Hematopoietic multipotent progenitor cell treated with erythropoietin and hydrocortisone succinate and interleukin-3 and kit ligand, for 17 days (in vitro differentiated cells): ENCODE measurements around the gene TNS4.
A peak's percentile ranks its signal among the peaks of the same experiment; 100 is the strongest.

Experiments used
- DNase-seq: peaks from one replicate; pipeline ENCODE4 v3.0.0-alpha.2; 2015; ENCODE audit warnings: low spot score

TNS4 gene

GRCh38 chr17:40473573-40474365 lies 27.7 kb downstream of the TNS4 start:
- DNase-seq, result no peak

DNA sequence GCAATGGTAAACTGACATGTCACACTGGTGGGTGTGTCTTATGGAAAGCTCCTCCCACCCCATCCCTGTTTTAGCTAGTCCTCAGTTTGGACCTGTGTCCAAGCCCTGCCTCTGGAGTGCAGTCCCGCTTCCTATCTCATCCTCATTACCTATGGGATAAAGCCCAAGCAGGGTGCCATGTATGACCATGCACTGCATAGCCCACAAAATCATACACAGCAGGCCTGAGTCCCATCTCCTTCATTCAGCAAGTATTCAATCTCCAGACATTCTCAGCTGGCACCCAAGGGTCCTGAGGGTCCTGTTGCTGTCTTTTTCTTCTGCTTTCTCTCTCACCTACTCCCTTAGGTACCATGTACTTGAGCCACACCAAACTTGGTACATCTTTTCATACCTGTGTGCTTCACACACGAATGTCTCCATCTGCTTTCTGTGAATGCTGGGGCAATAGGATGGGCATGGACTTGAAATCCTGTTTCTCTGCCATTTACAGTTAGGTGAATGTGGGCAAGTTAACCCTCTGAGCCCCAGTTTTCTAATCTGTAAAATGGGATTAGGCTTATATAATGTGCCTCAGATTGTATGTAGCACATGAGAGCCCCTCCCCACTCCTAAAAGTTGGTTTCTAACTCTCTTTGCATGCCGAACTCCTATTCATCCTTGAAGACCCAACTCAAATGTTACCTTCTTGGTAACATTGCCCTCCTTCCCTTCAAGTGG lies 28.5 kb downstream of the TNS4 start:
- DNase-seq, result peak; percentile 15

GRCh38 chr17:40471846-40472732 lies 29.3 kb downstream of the TNS4 start:
- no peak for DNase-seq

DNA sequence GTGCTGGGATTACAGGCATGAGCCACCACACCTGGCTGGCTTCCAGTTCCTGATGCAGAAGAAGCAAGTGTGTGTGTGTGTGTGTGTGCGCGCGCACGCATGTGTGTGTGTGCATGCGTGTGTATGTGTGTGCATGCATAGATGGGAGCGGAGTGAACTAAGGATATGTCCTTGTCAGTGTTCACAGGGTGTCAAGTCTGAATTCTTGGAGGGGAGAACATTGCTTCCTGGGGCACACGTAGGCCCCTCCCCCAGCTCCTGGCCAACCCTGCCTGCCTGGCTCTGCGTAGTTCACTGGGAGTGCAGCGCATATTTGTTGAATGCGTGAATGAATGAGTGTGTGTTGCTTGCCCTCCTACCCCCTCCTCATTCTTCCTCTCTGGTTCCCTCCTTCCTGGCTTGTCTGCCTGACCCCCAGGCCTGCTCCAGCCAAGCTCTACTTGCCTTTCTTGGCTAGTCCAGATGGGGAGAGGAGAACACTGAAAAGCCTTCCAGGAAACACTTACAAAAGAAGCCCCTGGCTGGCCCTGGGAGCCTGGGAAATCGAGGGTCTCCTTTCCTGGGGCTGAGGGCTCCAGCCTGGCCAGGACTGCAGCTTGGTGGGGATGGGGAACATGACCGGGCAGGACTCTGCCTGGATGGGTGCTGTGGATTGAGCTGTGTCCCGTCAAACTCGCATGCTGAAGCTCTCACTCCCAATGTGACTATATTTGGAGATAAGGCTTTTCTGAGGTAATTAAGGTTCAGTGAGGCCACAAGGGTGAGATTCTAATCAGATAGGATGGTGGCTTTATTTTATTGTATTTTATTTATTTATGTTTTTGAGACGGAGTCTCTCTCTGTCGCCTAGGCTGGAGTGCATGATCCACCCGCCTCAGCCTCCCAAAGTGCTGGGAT lies 30.2 kb downstream of the TNS4 start:
- no peak for DNase-seq

- DNase-seq, result no peak
Measured at GRCh38 chr17:40469805-40470675, 31.4 kb downstream of the TNS4 start.

DNA sequence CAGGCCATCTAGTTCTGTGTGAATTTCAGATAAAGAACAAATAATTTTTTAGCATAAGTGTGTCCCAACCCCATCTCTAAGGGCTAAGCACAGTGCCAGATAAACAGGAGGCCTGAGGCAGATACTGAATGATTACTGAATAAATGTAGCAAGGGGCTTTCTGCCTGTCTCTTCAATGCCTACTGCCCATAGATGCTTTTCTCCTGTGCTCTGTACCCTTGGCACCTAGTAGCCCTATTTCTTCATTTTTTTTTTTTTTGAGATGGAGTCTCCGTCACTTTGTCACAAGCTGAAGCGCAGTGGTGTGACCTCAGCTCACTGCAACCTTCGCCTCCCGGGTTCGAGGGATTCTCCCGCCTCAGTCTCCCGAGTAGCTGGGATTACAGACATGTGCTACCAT lies 32.9 kb downstream of the TNS4 start:
- DNase-seq, result no peak

DNA sequence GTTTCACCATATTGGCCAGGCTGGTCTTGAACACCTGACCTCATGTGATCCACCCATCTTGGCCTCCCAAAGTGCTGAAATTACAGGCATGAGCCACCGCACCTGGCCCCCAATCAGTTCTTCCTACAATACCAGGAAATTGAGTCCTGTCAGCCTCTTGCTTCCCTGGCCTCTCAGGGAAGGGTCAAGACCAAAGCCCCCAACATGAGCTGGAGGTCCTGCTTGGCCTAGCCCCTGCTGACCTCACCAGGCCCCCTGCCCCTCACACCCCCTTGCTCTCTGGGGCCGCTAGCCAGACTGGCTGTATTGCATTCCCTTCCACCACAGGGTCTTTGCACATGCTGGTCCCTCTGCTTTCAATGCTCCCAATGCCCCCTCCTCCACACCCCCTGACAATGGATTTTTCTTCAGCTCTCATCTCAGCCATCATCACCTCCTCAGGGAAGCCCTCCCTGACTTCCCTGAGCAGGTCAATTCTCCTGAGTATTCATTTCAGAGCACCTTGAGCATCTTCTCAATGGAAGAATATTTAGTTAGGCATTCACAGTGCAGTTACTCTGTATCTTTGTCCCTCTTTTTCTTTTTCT lies 34.0 kb downstream of the TNS4 start:
- DNase-seq, result no peak

GRCh38 chr17:40466298-40466971 lies 35.0 kb downstream of the TNS4 start:
- no peak for DNase-seq

DNA sequence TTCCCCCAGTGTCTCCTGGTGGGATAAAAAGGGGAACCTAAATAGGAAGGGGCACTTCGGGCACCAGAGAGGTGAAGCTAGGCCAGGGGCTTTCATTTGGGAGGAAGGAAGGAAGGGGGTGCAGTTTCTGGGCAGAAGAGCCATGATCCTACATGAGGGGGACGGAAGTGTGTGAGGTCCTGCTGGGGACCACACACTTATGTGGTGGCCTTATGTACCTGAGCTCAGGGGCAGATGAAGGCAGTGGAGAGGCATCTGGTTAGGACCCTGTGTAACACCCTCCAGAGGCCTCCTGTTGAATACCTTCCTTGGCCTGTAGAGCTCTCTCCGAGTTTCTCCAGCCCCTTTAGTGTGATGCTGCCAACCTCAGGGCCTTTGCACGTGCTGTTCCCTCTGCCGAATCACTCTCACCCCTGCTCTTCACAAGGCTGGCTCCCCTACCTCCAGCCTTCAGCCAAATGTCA lies 37.0 kb downstream of the TNS4 start:
- DNase-seq, result no peak

DNA sequence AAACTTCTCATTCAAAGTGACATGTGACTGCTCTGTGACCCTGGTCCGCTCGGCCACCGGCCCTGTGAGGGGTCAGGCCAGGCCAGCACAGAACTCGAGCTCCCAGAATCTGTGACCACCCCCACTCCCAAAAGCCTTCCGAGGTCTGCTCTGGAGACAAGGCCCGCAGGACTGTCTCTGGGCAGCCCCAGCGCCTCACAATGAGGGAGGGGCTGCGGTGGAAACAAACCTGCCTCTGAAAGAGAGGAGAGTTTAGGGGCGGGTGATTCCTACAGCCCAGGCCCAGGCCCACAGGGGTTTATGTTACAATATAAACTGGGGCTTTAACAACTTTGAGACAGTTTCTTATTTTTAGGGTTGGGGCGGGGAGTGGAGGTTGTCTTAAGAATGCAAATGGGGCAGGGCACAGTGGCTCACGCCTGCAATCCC lies 38.3 kb downstream of the TNS4 start:
- DNase-seq, result no peak

DNA sequence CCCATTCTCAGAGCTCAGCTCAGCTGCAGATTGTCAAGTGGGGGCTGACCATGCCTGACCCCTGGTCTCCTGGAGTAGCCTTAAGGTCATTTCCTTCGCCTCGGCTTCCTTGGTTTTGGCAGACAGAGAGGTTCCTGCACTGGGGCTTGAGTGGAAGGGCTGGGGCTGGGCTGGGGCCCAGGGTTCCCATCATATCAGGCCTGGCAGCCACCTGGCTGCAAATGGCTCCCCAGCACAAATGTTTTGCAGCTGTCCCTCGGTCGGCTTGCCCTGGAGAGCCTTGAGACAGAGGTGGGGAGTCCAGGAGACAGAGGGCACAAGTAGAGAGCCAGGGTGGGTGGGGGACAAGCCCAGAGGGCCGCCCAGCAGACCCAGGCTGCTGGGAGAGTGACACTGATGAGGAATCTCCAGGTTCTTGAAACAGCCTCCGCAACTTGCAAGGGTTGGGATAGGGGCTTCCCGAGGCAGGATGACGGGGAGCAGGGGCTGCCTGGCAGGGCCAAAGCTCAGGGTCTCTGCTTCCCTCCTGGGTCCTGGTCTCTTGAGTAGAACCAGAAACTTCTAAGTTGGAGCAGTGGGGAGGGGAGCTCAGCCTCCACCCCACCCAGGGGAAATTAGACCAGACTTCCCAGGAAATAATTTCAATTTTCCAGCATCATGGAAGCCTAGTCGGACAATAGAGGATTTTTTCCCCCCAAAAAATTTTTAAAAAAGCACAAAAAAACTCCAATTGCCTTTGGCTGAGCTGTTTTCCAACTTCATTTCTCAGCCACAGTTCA lies 38.9 kb downstream of the TNS4 start:
- DNase-seq, result no peak

DNA sequence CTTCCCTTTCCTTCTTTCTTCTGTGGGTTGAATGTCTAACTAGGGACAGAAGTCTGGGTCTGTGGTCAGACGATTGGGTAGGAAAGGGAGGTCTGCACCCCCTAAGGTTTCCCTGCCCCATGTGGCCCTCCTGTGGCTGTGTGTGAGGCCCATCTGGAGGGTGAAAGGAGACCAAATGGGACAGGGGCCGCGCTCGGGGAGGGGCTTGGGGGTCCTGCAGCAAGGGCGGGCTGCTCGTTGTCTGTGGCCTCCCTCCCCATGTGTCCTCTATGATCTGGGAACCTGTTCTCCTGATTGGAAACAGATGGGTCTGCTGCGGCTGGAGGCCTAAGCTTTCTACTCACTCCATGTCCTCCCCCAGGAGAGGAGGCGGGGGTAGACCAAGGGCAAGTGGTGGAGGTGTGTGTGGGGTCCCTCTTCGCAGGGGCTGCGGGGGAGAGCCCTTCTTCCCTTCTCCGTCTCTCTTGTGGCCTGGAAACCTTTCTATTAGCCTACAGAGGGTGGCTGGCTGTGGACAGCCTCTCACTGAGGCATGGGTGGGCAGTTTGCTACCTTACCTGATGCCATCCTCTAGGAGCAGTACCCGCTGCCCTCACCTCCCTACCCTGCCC lies 39.6 kb downstream of the TNS4 start:
- DNase-seq, result no peak

- no peak for DNase-seq
Measured at GRCh38 chr17:40460968-40461731, 40.3 kb downstream of the TNS4 start.

DNA sequence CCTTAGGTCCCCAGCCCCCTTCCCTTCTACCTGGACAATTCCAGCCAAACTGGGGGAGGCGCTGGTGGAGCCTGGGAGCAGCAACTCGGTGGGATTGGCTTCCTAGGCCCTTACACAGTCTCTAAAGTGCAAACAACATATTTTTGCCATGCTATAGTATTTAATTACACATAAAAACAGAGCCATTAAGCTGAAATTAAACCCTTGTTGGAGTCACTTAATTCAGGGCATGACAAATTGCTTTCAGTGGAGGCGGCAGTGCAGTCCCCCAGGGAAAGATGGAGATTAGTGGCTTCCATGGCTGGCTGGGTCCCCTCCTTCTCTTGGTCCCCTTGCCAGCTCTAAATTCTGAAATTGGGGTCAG lies 40.8 kb downstream of the TNS4 start:
- DNase-seq, result no peak

DNA sequence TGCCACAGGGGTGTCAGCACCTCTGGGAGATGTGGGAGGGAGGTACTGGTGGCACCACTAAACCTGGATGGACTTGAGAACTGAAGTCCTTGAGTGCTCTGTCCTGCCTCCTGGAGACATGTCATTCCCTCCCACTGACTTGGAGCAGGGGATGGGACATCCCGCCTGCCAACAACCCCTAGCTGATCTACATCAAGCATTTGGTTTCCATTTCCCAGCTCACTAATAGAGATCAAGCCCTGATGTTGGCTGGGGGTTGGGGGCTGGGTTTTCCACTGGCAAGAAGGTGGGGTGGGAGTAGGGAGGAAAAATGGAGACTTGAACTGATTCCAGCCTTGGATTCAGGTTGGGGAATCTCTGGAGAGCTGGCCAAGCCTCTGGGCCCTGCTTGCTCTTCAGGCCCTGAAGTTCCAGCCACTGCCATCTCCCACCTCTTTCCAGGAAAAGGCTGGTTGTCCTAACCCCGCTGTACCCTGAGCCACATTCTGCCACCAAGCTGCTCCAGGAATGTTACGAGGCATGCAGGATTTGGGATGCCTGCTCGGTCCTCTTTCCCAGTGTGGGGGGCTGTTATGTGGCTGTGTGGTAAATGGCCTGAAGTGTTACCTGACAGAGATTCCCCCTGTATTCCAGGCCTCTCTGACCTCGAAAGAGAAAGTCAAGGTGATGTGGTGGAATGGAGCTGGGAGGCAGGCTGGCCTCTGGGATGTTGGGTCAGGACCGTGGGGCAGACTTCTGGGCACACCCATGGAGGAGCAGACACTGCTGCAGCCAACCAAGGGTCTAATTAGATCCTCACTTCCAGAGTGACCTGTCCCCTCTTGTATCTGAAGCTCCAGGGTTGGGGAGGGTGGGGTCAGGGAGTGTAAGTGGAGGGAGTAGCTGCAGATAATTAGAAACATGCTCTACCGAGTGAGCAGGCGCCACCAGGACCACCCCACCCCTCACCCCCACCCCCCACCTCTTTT lies 41.5 kb downstream of the TNS4 start:
- DNase-seq, result no peak

- no peak for DNase-seq
Measured at GRCh38 chr17:40458851-40459482, 42.5 kb downstream of the TNS4 start.
